Coronary artery (tissue), 2 donors: ENCODE data around the gene ACP7.

Experiments used
- DNase-seq: peaks from one replicate; pipeline ENCODE4 v3.0.0-alpha.2; 2017; ENCODE audit warnings: low spot score
- H3K27ac ChIP-seq, 2 donors: fragments of 200-600 bp; sonication (generic); one replicate each; pipeline ENCODE4 v1.5.1; 2016 to 2019
- H3K4me3 ChIP-seq: fragments of 200-600 bp; sonication (generic); 2 replicates; pipeline ENCODE4 v1.5.1; 2016; ENCODE audit warnings: mild to moderate bottlenecking, moderate library complexity
- CTCF ChIP-seq: fragments of 200-600 bp; sonication (generic); IDR thresholded peaks from one replicate; pipeline ENCODE4 v1.5.1; 2019; ENCODE audit warnings: antibody characterized with exemption

Gene ACP7

GRCh38 chr19:39156326-39157230 lies 72.4 kb downstream of the ACP7 start:
- H3K27ac ChIP-seq: no peak overlapping the region
- H3K4me3 ChIP-seq: peak overlapping the region; percentile 29
- TF ChIP-seq CTCF: no peak

GRCh38 chr19:39157275-39157996 lies 73.3 kb downstream of the ACP7 start:
- TF ChIP-seq CTCF: no peak
- Histone ChIP-seq H3K4me3 (peak overlapping the region; percentile 1), H3K27ac (no peak overlapping the region)
- no peak for DNase-seq

More at GRCh38 chr19:39156326-39157230, 72.4 kb downstream of the ACP7 start:
- DNase-seq: no peak

- no peak overlapping the region for H3K27ac ChIP-seq
- no peak for DNase-seq
- peak overlapping the region; percentile 1 for H3K4me3 ChIP-seq
- no peak for TF ChIP-seq CTCF
Measured at GRCh38 chr19:39157997-39158389, 73.8 kb downstream of the ACP7 start.

- DNase-seq: no peak
- Histone ChIP-seq H3K27ac (no peak overlapping the region), H3K4me3 (no peak overlapping the region)
- TF ChIP-seq CTCF: no peak
Measured at GRCh38 chr19:39158646-39159260, 74.6 kb downstream of the ACP7 start.

GRCh38 chr19:39160523-39160861 lies 76.3 kb downstream of the ACP7 start:
- H3K4me3 ChIP-seq: no peak overlapping the region
- DNase-seq: no peak
- H3K27ac ChIP-seq: peak overlapping the region; percentile 3 to 54
- TF ChIP-seq CTCF: no peak
